Astrocyte (in vitro differentiated cells and primary cell): Measurements from ENCODE around the gene ITFG1. TPM values are rescaled to one million over a fixed set of nuclear protein-coding genes. Genes with fewer than 3 reads are reported as not detected.
"Not testable (repeated sequence)": the region's sequence is repeated elsewhere in the genome, so short reads cannot be mapped to it uniquely, and the experiment has no call there.

Experiments
- DNase-seq: peaks from one replicate; pipeline ENCODE4 v3.0.0-alpha.2; 2010; ENCODE audit warnings: low read depth
- FAIRE-seq: peaks from 2 replicates; lab custom pipeline; 2011; peaks lifted over from hg19 to GRCh38; lab: Jason Lieb, UNC
- H2AFZ ChIP-seq: 2 replicates; pipeline ENCODE4 v1.6.0; 2012; ENCODE audit warnings: low read depth, low read length, inconsistent platforms
- H3K27ac ChIP-seq: 2 replicates; pipeline ENCODE4 v1.5.1; 2011; ENCODE audit warnings: low read depth, low read length, inconsistent platforms
- H3K27me3 ChIP-seq: 2 replicates; pipeline ENCODE4 v1.6.0; 2011; ENCODE audit warnings: low read length, inconsistent platforms; ENCODE audit not compliant: insufficient read depth
- H3K36me3 ChIP-seq: 2 replicates; pipeline ENCODE4 v1.5.1; 2011; ENCODE audit warnings: low read length, inconsistent platforms; ENCODE audit not compliant: insufficient read depth
- H3K4me1 ChIP-seq: 2 replicates; pipeline ENCODE4 v1.5.1; 2011; ENCODE audit warnings: low read length, inconsistent platforms; ENCODE audit not compliant: insufficient read depth
- H3K4me2 ChIP-seq: 2 replicates; pipeline ENCODE4 v1.6.0; 2012; ENCODE audit warnings: low read length, inconsistent platforms
- H3K4me3 ChIP-seq: 2 replicates; pipeline ENCODE4 v1.5.1; 2011; ENCODE audit warnings: low read depth, mild to moderate bottlenecking, low read length, inconsistent platforms; ENCODE audit not compliant: insufficient read depth
- H3K79me2 ChIP-seq: 2 replicates; pipeline ENCODE4 v1.6.0; 2012; ENCODE audit warnings: mild to moderate bottlenecking, low read length, inconsistent platforms; ENCODE audit not compliant: insufficient read depth
- H3K9ac ChIP-seq: 2 replicates; pipeline ENCODE4 v1.6.0; 2012; ENCODE audit warnings: mild to moderate bottlenecking, low read length, inconsistent platforms
- H3K9me3 ChIP-seq: 2 replicates; pipeline ENCODE4 v1.5.1; 2012; ENCODE audit warnings: low read depth, mild to moderate bottlenecking, low read length, inconsistent platforms; ENCODE audit not compliant: insufficient read depth
- H4K20me1 ChIP-seq: 2 replicates; pipeline ENCODE4 v1.6.0; 2012; ENCODE audit warnings: low read length, inconsistent platforms; ENCODE audit not compliant: insufficient read depth
- H3K27ac Mint-ChIP-seq: one replicate; pipeline ENCODE4 v1.8.0; 2021; ENCODE audit warnings: mild to moderate bottlenecking, mixed read lengths; ENCODE audit not compliant: unreplicated experiment
- H3K27me3 Mint-ChIP-seq: one replicate; pipeline ENCODE4 v1.8.0; 2021; ENCODE audit warnings: low read depth, mixed read lengths; ENCODE audit not compliant: unreplicated experiment
- H3K36me3 Mint-ChIP-seq: one replicate; pipeline ENCODE4 v1.8.0; 2021; ENCODE audit warnings: low read depth, mixed read lengths; ENCODE audit not compliant: unreplicated experiment
- H3K4me1 Mint-ChIP-seq: one replicate; pipeline ENCODE4 v1.8.0; 2021; ENCODE audit warnings: low read depth, mixed read lengths; ENCODE audit not compliant: unreplicated experiment
- H3K4me3 Mint-ChIP-seq: one replicate; pipeline ENCODE4 v1.8.0; 2021; ENCODE audit warnings: mild to moderate bottlenecking, moderate library complexity, mixed read lengths; ENCODE audit not compliant: unreplicated experiment
- H3K9me3 Mint-ChIP-seq: one replicate; pipeline ENCODE4 v1.8.0; 2021; ENCODE audit warnings: mild to moderate bottlenecking, mixed read lengths; ENCODE audit not compliant: unreplicated experiment
- EZH2 ChIP-seq: IDR thresholded peaks from 2 replicates; pipeline ENCODE4 v1.6.1; 2012; ENCODE audit warnings: mild to moderate bottlenecking, low read length, inconsistent platforms; ENCODE audit not compliant: insufficient read depth
- total RNA-seq: library from RNA; stranded (reverse); gene quantifications from 2 replicates; pipeline ENCODE4 v1.2.1, GENCODE V29; 2021
- TF ChIP-seq, protein P1 (sequence below): IDR thresholded peaks from 2 replicates; pipeline ENCODE4 v1.5.1; 2011; ENCODE audit warnings: low read depth, mild to moderate bottlenecking, inconsistent platforms, low read length, moderate library complexity; ENCODE audit not compliant: insufficient read depth

The ITFG1 gene
- total RNA-seq, 1 donor from 2014 or later, result 52.7 TPM

DNA sequence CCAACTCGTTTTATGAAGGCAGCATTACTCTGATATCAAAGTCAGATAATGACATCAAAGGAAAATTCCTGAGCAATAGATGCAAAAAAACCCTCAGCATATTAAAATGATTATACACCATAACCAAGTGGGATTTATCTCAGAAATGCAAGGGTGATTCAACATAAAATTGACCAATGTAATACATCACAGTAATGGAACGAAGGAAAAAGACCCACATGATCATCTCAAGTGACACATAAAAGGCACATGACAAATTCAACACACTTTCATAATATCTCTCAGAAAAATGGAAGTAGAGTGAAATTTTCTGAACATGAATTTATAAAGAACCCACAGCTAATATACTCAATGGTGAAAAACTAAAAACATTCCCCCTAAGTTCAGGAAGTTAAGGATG lies 118.8 kb downstream of the ITFG1 start:
- H3K9me3 ChIP-seq, result peaks cover 5% of the 10 kb centered on the region
- no peaks in the 10 kb centered on the region for H3K79me2 ChIP-seq
- no peaks in the 10 kb centered on the region for H3K27me3 ChIP-seq
- Mint-ChIP-seq H3K27me3 (no peaks in the 10 kb centered on the region), H3K4me1 (no peaks in the 10 kb centered on the region), H3K9me3 (peaks cover 15% of the 10 kb centered on the region), H3K36me3 (peaks cover 14% of the 10 kb centered on the region), H3K4me3 (no peak overlapping the region), H3K27ac (no peak overlapping the region)
- H4K20me1 ChIP-seq, result no peaks in the 10 kb centered on the region
- no peak for FAIRE-seq
- H3K4me3 ChIP-seq, result no peak overlapping the region
- H3K27ac ChIP-seq, result no peak overlapping the region
- no peaks in the 10 kb centered on the region for H3K4me1 ChIP-seq
- peak; percentile 43 for DNase-seq
- no peak overlapping the region for H3K4me2 ChIP-seq
- H3K9ac ChIP-seq, result no peak overlapping the region
- TF ChIP-seq EZH2, result no peak
- no peaks in the 10 kb centered on the region for H3K36me3 ChIP-seq
- H2AFZ ChIP-seq, result no peak overlapping the region

DNA sequence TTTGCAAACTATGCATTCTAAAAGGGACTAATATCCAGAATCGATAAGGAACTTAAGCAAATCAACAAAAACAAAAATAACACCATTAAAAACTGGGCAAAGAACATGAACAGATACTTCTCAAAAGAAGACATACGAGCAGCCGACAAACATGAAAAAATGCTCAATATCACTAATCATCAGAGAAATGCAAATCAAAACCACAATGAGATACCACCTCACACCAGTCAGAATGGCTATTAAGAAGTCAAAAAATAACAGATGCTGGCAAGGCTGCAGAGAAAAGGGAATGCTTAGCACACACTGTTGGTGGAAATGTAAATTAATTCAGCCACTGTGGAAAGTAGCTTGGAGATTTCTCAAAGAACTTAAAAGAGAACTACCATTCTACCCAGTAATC lies 130.3 kb downstream of the ITFG1 start:
- not testable (repeated sequence) for FAIRE-seq, H3K36me3 Mint-ChIP-seq, H3K4me3 Mint-ChIP-seq, H3K27ac Mint-ChIP-seq, H3K9me3 Mint-ChIP-seq, DNase-seq, H3K4me3 ChIP-seq, H3K27me3 ChIP-seq, H3K36me3 ChIP-seq, H3K79me2 ChIP-seq, H2AFZ ChIP-seq, H3K27ac ChIP-seq, H4K20me1 ChIP-seq, H3K4me1 ChIP-seq, H3K9me3 ChIP-seq, H3K4me2 ChIP-seq, H3K27me3 Mint-ChIP-seq, H3K4me1 Mint-ChIP-seq, H3K9ac ChIP-seq

DNA sequence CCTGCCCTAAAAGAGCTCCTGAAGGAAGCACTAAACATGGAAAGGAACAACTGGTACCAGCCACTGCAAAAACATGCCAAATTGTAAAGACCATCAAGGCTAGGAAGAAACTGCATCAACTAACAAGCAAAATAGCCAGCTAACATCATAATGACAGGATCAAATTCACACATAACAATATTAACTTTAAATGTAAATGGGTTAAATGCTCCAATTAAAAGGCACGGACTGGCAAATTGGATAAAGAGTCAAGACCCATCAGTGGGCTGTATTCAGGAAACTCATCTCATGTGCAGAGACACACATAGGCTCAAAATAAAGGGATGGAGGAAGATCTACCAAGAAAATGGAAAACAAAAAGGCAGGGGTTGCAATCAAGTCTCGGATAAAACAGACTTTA lies 136.6 kb downstream of the ITFG1 start:
- not testable (repeated sequence) for H3K4me1 ChIP-seq, FAIRE-seq, H3K4me2 ChIP-seq, H3K4me1 Mint-ChIP-seq, H4K20me1 ChIP-seq, H3K9me3 ChIP-seq, H3K36me3 ChIP-seq, H3K27me3 ChIP-seq, H3K9ac ChIP-seq, H3K9me3 Mint-ChIP-seq, H3K27ac Mint-ChIP-seq, H3K4me3 ChIP-seq, H2AFZ ChIP-seq, H3K27me3 Mint-ChIP-seq, H3K27ac ChIP-seq, DNase-seq, H3K79me2 ChIP-seq, H3K4me3 Mint-ChIP-seq, H3K36me3 Mint-ChIP-seq

DNA sequence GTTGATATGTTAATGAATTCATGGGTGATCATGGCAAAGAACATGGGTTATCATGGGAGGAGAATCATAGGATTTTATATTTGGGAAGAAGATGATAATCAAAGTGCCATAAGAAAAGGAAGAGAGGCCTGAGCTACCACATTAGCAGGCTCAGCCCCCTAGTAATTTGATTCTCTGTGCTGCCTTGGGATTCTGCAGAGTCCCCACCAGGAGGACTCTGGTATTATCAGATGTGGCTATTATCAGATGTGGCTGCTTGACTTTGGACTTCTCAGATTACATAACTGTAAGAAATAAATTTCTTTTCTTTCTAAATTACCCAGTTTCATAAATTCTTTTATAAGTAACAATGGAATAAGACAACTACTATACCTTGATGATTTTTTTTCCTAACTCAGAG lies 137.6 kb downstream of the ITFG1 start:
- Mint-ChIP-seq H3K4me1 (peaks cover 5% of the 10 kb centered on the region), H3K9me3 (peaks cover 4% of the 10 kb centered on the region), H3K4me3 (no peak overlapping the region), H3K36me3 (peaks cover 3% of the 10 kb centered on the region), H3K27ac (no peak overlapping the region), H3K27me3 (no peaks in the 10 kb centered on the region)
- FAIRE-seq, result no peak
- Histone ChIP-seq H3K9ac (no peak overlapping the region), H3K4me3 (no peak overlapping the region), H3K4me2 (no peak overlapping the region), H3K9me3 (no peaks in the 10 kb centered on the region), H3K4me1 (no peaks in the 10 kb centered on the region), H3K36me3 (no peaks in the 10 kb centered on the region), H2AFZ (no peak overlapping the region), H3K79me2 (no peaks in the 10 kb centered on the region), H4K20me1 (no peaks in the 10 kb centered on the region), H3K27ac (no peak overlapping the region), H3K27me3 (no peaks in the 10 kb centered on the region)
- no peak for DNase-seq
- no peak for TF ChIP-seq EZH2
- TF ChIP-seq, protein P1, sequence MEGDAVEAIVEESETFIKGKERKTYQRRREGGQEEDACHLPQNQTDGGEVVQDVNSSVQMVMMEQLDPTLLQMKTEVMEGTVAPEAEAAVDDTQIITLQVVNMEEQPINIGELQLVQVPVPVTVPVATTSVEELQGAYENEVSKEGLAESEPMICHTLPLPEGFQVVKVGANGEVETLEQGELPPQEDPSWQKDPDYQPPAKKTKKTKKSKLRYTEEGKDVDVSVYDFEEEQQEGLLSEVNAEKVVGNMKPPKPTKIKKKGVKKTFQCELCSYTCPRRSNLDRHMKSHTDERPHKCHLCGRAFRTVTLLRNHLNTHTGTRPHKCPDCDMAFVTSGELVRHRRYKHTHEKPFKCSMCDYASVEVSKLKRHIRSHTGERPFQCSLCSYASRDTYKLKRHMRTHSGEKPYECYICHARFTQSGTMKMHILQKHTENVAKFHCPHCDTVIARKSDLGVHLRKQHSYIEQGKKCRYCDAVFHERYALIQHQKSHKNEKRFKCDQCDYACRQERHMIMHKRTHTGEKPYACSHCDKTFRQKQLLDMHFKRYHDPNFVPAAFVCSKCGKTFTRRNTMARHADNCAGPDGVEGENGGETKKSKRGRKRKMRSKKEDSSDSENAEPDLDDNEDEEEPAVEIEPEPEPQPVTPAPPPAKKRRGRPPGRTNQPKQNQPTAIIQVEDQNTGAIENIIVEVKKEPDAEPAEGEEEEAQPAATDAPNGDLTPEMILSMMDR, result no peak
